Liver (tissue), 9 donors: Measurements from ENCODE around the gene IL17RE. TPM values are rescaled to one million over a fixed set of nuclear protein-coding genes. Genes with fewer than 3 reads are reported as not detected.

Experiments used
- DNase-seq: peaks from one replicate; pipeline ENCODE4 v3.0.0-alpha.2; 2017; ENCODE audit warnings: low spot score
- H3K27ac ChIP-seq, 2 donors: one replicate each; pipeline ENCODE4 v1.7.0; 2013; ENCODE audit warnings: inconsistent platforms in 2 of 2, low read length in 2 of 2, control low read depth in 1 of 2, low read depth in 1 of 2, mild to moderate bottlenecking in 1 of 2
- H3K27me3 ChIP-seq, 4 donors: one replicate each; pipeline versions ENCODE4 v1.6.1 to v1.7.0; 2013; ENCODE audit warnings: low read length in 3 of 4, inconsistent platforms in 1 of 4, mild to moderate bottlenecking in 1 of 4, moderate library complexity in 1 of 4; ENCODE audit not compliant: control insufficient read depth in 4 of 4, insufficient read depth in 4 of 4
- H3K36me3 ChIP-seq, 4 donors: one replicate each; pipeline versions ENCODE4 v1.6.1 to v1.7.0; 2013; ENCODE audit warnings: low read length in 3 of 4, mild to moderate bottlenecking in 3 of 4, low read depth in 1 of 4, moderate library complexity in 1 of 4; ENCODE audit not compliant: control insufficient read depth in 4 of 4, insufficient read depth in 3 of 4
- H3K4me1 ChIP-seq, 4 donors: one replicate each; pipeline versions ENCODE4 v1.6.1 to v1.7.0; 2013; ENCODE audit warnings: low read length in 3 of 4, mild to moderate bottlenecking in 3 of 4, moderate library complexity in 1 of 4; ENCODE audit not compliant: control insufficient read depth in 4 of 4, insufficient read depth in 4 of 4
- H3K4me3 ChIP-seq, 3 donors: one replicate each; pipeline versions ENCODE4 v1.6.1 to v1.7.0; 2013; ENCODE audit warnings: low read length in 3 of 3, control low read depth in 1 of 3, low read depth in 1 of 3, mild to moderate bottlenecking in 1 of 3
- H3K9ac ChIP-seq, 2 donors: one replicate each; pipeline ENCODE4 v1.7.0; 2013; ENCODE audit warnings: low read length in 2 of 2, mild to moderate bottlenecking in 2 of 2, moderate library complexity in 2 of 2, control low read depth in 1 of 2, low read depth in 1 of 2
- H3K9me3 ChIP-seq, 4 donors: one replicate each; pipeline versions ENCODE4 v1.6.1 to v1.7.0; 2013; ENCODE audit warnings: low read length in 3 of 4; ENCODE audit not compliant: control insufficient read depth in 4 of 4
- ATF3 ChIP-seq: IDR thresholded peaks from 2 replicates; pipeline ENCODE4 v1.6.1; 2016; ENCODE audit warnings: antibody characterized with exemption
- CTCF ChIP-seq: fragments of 150-350 bp; IDR thresholded peaks from 2 replicates; pipeline ENCODE4 v1.5.1; 2017; ENCODE audit warnings: improper control_type of control experiment, low read depth, low read length; ENCODE audit not compliant: missing input control
- EGR1 ChIP-seq, 2 donors: IDR thresholded peaks; 2 replicates each; pipeline ENCODE4 v1.6.1; 2016 to 2018; ENCODE audit warnings: antibody characterized with exemption in 2 of 2, low read depth in 2 of 2
- FOXA2 ChIP-seq: IDR thresholded peaks from 2 replicates; pipeline ENCODE4 v1.6.1; 2016; ENCODE audit warnings: antibody characterized with exemption
- GABPA ChIP-seq, 2 donors: IDR thresholded peaks in 1 of 2; conservative IDR thresholded peaks in 1 of 2; 2 replicates each; pipeline ENCODE4 v1.6.1; 2016; ENCODE audit warnings: antibody characterized with exemption in 2 of 2, mild to moderate bottlenecking in 1 of 2, moderate library complexity in 1 of 2
- HNF4A ChIP-seq, 2 donors: conservative IDR thresholded peaks; 2 replicates each; pipeline ENCODE4 v1.6.1; 2016; ENCODE audit warnings: antibody characterized with exemption in 2 of 2, mild to moderate bottlenecking in 2 of 2
- HNF4G ChIP-seq: IDR thresholded peaks from 2 replicates; pipeline ENCODE4 v1.6.1; 2016; ENCODE audit warnings: antibody characterized with exemption
- JUND ChIP-seq, 2 donors: IDR thresholded peaks; 2 replicates each; pipeline ENCODE4 v1.6.1; 2016; ENCODE audit warnings: antibody characterized with exemption in 2 of 2
- MAX ChIP-seq: IDR thresholded peaks from 2 replicates; pipeline ENCODE4 v1.6.1; 2016; ENCODE audit warnings: antibody characterized with exemption
- NR2F2 ChIP-seq: IDR thresholded peaks from 2 replicates; pipeline ENCODE4 v1.6.1; 2016; ENCODE audit warnings: antibody characterized with exemption
- RAD21 ChIP-seq, 2 donors: IDR thresholded peaks; 2 replicates each; pipeline ENCODE4 v1.6.1; 2016; ENCODE audit warnings: antibody characterized with exemption in 2 of 2, mild to moderate bottlenecking in 2 of 2
- REST ChIP-seq: IDR thresholded peaks from 2 replicates; pipeline ENCODE4 v1.6.1; 2016; ENCODE audit warnings: antibody characterized with exemption, mild to moderate bottlenecking
- RXRA ChIP-seq, 2 donors: IDR thresholded peaks; 2 replicates each; pipeline ENCODE4 v1.6.1; 2017 to 2018; ENCODE audit warnings: antibody characterized with exemption in 2 of 2, mild to moderate bottlenecking in 1 of 2
- SP1 ChIP-seq: IDR thresholded peaks from 2 replicates; pipeline ENCODE4 v1.6.1; 2018; ENCODE audit warnings: antibody characterized with exemption, mild to moderate bottlenecking
- TAF1 ChIP-seq: conservative IDR thresholded peaks from 2 replicates; pipeline ENCODE4 v1.6.1; 2016; ENCODE audit warnings: antibody characterized with exemption, mild to moderate bottlenecking
- YY1 ChIP-seq: IDR thresholded peaks from 2 replicates; pipeline ENCODE4 v1.6.1; 2016; ENCODE audit warnings: antibody characterized with exemption, mild to moderate bottlenecking
- ZBTB33 ChIP-seq: IDR thresholded peaks from 2 replicates; pipeline ENCODE4 v1.6.1; 2016; ENCODE audit warnings: antibody characterized with exemption
- WGBS: extraction: QIAGEN DNeasy Blood & Tissue Kit; methylation state at CpG from one replicate; pipeline ENCODE4 v1.1.7; 2013; 5-methylcytosine and 5-hydroxymethylcytosine counted together
- polyA plus RNA-seq, 2 donors: library from polyadenylated mRNA; stranded (reverse) in 1 of 2; unstranded in 1 of 2; fragments of 200-250 nt in 1 of 2; fragments of >200 nt in 1 of 2; fragmentation: Nextera tagmentation in 1 of 2; extraction: Ambion mirVana in 1 of 2; gene quantifications; one replicate each; pipeline versions ENCODE4 v1.2.1 to v1.2.3, GENCODE V29; 2013 to 2015
- total RNA-seq, 2 donors: library from RNA; depleted of rRNA; stranded (reverse); fragments of >200 nt; gene quantifications; one replicate each; pipeline ENCODE4 v1.2.3, GENCODE V29; 2014
- donor health status: healthy.
- donor health status: healthy.
- donor health status: healthy.
- donor health status: healthy.
- donor health status: healthy.

IL17RE gene
- total and polyA plus RNA-seq, 4 donors: 0.42 to 2.1 (median 0.90) TPM

GRCh38 chr3:9878700-9879099, 23.9 kb upstream of the IL17RE start:
- no peak overlapping the region for H3K4me3 ChIP-seq
- peak; percentile 71 to 84 for TF ChIP-seq HNF4A (conservative IDR thresholded peaks at IDR 0.05)
- peak; percentile 49 to 85 for TF ChIP-seq JUND (IDR thresholded peaks at IDR 0.05)
- TF ChIP-seq RXRA (IDR thresholded peaks at IDR 0.05): peak; percentile 22 to 66
- no peak for TF ChIP-seq TAF1
- no peak for TF ChIP-seq GABPA (IDR thresholded peaks at IDR 0.05 in 1 of 2, conservative IDR thresholded peaks at IDR 0.05 in 1 of 2)
- TF ChIP-seq SP1: peak; percentile 67
- peak; percentile 47 for TF ChIP-seq HNF4G
- TF ChIP-seq ATF3: peak; percentile 52
- TF ChIP-seq EGR1 (IDR thresholded peaks at IDR 0.05; ENCODE audit: low read depth in 2 of 2): no peak
- no peak for TF ChIP-seq MAX
- TF ChIP-seq RAD21 (IDR thresholded peaks at IDR 0.05): no peak
- no peak for TF ChIP-seq YY1
- peak; percentile 15 for TF ChIP-seq REST
- TF ChIP-seq NR2F2: no peak
- H3K36me3 ChIP-seq: no peaks in the 10 kb centered on the region
- WGBS: 50% methylated on average over 5 of the region's 5 CpGs
- no peak overlapping the region for H3K27ac ChIP-seq
- H3K9ac ChIP-seq: no peak overlapping the region
- DNase-seq: no peak
- peaks cover 0 to 6% (median 2%) of the 10 kb centered on the region in 4 donors for H3K4me1 ChIP-seq
- no peaks in the 10 kb centered on the region for H3K27me3 ChIP-seq
- H3K9me3 ChIP-seq: no peaks in the 10 kb centered on the region

- WGBS: 94% methylated on average over 7 of the region's 7 CpGs
- Histone ChIP-seq H3K9ac (no peak within 1 kb of the TSS), H3K36me3 (no peaks in the 10 kb centered on the region), H3K27me3 (no peaks in the 10 kb centered on the region), H3K4me3 (no peak within 1 kb of the TSS), H3K9me3 (no peaks in the 10 kb centered on the region), H3K27ac (no peak within 1 kb of the TSS), H3K4me1 (peaks cover 0 to 6% (median 2%) of the 10 kb centered on the region in 4 donors)
- no peak for DNase-seq
- TF ChIP-seq EGR1 (IDR thresholded peaks at IDR 0.05; ENCODE audit: low read depth in 2 of 2) (no peak), RXRA (IDR thresholded peaks at IDR 0.05) (no peak), CTCF (no peak), TAF1 (no peak), HNF4G (no peak), JUND (IDR thresholded peaks at IDR 0.05) (no peak), RAD21 (IDR thresholded peaks at IDR 0.05) (no peak), ATF3 (no peak), REST (no peak), ZBTB33 (no peak), YY1 (no peak), HNF4A (conservative IDR thresholded peaks at IDR 0.05) (no peak), SP1 (no peak), GABPA (IDR thresholded peaks at IDR 0.05 in 1 of 2, conservative IDR thresholded peaks at IDR 0.05 in 1 of 2) (no peak), NR2F2 (no peak), FOXA2 (no peak)
Observed at GRCh38 chr3:9879830-9880549, 22.7 kb upstream of the IL17RE start, which contains the start of gene CIDEC. CIDEC (minus strand) TSS chr3:9880253; CDS start chr3:9878486, 1,767 bp downstream.
